Cardiac septum (tissue), 1 donor: ENCODE results near the gene ATP5PD. TPM values are rescaled to one million over a fixed set of nuclear protein-coding genes. Genes with fewer than 3 reads are reported as not detected.
"Not testable (repeated sequence)": the region's sequence is repeated elsewhere in the genome, so short reads cannot be mapped to it uniquely, and the experiment has no call there.

ENCODE experiments used
- DNase-seq: peaks from one replicate; pipeline ENCODE4 v3.0.0-alpha.2; 2020; ENCODE audit warnings: low spot score
- intact Hi-C: fragments of 100-400 bp; cut with DNase I; formaldehyde crosslinking; loops from one replicate; pipeline ENCODE4 v1.14.0; 2022
- total RNA-seq: library from RNA; stranded (reverse); fragmentation: NEBNext Ultra II Directional; extraction: Animal tissue kit (Norgen Biotek cat#: 25700); gene quantifications from one replicate; pipeline ENCODE4 v1.2.1, GENCODE V29; 2021
- donor health status: DM: no; HTN: no; CAD: no.

Gene ATP5PD
- total RNA-seq, 1 donor from 2014 or later, result 616 TPM

DNA sequence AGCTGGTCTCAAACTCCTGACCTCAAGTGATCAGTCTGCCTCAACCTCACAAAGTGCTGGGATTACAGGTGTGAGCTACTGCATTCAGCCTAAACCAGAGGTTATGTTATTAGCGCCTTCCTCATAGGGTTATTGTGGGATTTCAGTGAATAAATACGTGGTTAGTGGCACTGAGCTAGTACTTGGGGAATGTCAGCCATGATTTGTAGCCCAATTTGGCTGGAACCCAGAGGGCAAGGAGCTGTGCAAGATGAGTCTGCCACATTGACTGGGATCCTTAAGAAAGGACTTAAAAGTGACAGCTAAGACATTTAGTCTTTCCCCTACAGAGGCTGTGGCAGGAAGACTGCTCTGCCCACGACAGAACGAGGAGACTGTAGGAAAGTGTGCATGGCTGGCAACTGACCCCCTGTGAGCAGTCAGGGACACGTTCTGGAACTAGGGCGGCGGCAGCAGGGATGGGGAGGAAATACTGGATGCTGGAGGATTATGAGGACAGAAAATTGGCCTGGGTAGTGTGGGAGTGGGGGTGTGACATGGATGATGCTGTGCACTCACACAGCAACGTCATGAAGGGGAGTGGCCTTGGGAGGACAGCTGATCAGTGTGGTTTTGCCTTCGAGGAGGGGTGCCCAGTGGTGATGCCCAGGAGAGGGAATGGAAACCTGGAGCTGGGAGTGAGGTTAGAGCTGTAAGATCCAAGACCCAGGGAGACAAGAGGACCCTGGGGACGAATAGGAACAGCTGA, 14.6 kb downstream of the ATP5PD start:
- intact Hi-C loops, result loop anchor here (2.0 to 5.0 kb wide), 2 partner anchors 19 to 70 kb away; partner anchors contain the start of gene MRPL58
- peak; percentile 79 for DNase-seq

DNA sequence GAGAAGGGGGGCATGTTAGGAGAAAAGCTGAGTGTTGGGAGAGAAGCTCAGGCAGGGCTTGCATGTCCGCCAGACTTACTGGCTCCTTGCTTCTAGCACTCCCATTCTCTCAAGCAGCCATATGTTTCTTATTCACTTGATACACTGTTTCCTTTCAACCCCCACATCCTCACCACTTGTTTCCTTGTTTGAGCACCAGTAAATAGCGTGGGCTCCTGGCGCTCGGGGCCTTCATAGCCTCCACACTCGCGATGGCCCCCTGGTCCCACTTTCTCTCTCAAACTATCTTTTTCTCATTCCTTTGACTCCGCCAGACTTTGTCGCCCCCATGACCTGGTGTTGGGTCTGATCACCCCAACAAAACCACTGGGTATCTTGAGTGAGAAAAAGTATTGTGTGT, 16.6 kb downstream of the ATP5PD start:
- no peak for DNase-seq
- intact Hi-C loops, result loop anchor here (5.0 kb wide), 1 partner anchor 68 kb away; no protein-coding TSS in a partner anchor

DNA sequence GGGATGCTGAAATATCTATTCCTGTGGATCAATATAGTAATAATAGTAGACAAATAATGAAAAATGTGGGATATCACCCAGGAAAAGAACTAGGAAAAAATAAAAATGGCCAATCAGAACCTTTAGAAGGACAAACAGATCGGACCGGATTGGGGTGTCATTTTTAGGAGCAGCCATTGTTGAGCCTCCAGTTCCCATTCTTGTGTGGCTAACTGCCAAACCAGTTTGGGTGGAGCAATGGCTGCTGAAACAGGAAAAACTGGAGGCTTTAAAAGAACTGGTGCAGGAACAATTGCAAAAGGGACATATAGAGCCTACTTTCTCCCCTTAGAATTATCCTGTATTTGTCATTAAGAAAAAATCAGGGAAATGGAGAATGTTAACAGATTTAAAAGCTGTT, 20.1 kb downstream of the ATP5PD start:
- intact Hi-C loops, DNase-seq: not testable (repeated sequence)

DNA sequence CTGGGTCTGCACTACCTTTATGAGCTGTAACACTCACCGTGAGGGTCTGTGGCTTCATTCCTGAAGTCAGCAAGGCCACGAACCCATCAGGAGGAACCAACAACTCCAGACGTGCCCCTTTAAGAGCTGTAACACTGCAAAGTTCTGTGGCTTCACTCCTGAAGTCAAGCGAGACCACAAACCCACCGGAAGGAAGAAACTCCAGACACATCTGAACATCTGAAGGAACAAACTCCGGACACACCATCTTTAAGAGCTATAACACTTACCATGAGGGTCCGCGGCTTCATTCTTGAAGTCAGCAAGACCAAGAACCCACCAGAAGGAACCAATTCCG, 21.4 kb downstream of the ATP5PD start:
- intact Hi-C loops, DNase-seq: not testable (repeated sequence)

DNA sequence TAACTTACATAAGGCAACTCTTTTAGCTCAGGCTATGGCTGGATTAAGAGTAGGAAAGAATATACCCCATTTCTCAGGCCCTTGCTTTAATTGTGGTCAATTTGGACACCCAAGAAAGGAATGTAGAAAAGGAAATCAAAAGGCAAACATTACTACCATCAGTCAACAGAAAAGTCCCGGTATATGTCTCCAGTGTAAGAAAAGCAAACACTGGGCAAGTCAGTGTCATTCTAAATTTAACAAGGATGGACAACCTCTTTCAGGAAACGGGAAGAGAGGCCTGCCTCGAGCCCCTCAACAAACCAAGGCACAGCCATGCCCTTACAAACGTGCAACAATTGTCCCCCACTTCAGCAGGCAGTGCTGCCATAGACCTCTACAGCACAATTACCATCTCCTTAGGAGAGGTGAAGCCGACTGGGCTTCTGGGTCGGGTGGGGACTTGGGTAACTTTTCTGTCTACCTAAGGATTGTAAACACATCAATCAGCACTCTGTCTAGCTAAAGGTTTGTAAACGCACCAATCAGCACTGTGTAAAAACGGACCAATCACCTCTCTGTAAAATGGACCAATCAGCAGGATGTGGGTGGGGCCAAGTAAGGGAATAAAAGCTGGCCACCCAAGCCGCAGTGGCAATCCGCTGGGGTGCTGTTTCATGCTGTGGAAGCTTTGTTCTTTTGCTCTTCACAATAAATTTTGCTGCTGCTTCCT, 21.9 kb downstream of the ATP5PD start:
- no peak for DNase-seq

DNA sequence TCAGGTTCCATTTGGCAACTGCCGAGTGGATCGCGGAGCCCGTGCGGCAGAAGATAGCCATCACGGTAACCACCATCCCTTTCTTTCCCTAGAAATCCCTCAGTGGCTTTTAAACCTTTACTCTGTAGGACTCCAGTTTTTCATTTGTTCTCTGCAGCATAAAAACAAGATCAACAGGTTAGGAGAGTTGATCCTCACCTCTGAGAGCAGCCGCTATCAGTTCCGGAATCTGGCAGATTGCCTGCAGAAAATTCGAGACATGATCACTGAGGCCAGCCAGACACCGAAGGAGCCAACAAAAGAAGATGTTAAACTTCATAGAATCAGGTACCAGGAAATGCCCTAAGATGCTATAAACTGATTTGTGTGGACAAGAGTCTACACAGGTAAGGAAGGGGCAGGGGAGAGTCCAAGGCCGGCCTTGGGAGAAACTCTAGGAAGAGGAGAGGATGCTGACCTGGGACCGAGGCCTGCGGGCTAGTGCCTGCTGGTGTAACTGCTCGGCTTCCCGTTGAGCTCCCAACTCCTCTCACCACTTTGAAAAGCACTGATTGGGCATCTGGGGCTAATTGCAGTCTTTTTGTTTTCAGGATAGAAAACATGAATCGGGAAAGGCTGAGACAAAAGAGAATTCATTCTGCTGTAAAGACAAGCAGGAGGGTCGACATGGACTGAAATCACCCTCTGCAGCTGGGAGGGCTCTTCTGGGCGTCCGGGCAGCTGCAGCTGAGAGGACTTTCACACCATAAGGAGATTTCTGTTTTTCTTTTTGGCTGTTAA, 26.2 kb downstream of the ATP5PD start:
- intact Hi-C loops, result no loop called here
- DNase-seq, result no peak

More for the DNA sequence above, 21.9 kb downstream of the ATP5PD start:
- intact Hi-C loops, result no loop called here

DNA sequence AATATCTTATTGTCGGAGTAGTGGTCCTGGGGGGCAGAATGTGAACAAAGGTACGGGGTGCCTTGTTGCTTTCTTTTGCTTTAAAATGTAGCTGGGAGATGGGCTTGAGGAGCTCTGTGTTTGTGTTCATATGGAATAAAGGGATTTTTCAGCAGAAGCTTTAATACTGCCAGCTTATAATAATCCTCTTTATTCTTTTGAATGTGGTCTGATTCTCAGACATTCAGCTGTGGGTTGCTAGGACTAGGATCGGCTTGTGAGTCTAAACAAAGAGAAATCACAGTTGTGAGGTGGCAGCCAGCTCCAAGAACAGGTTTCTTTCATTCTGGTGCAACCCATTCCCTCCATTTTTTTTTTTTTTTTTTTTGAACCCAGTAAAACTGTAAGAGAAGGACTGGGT, 27.1 kb downstream of the ATP5PD start:
- intact Hi-C loops, result no loop called here
- no peak for DNase-seq

DNA sequence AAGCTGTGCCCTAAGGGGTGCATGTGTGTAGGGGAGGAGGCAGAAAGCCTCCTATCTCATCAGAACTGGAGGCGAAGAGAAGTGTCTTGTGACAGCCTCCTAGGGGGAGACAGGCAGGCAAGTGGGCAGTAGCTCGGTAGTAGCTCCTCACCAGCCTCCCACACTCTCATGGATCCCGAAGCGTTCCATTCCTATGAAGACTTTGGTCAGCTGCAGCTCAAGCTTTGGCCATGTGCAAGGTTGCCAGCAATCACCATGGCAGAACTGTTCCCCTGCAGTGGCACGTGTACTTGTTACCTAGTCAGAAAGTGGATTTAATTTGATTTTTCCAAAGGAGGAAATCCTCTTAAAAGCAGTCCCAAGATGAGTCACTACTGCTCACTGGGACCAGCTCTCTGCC, 27.6 kb downstream of the ATP5PD start:
- no peak for DNase-seq

DNA sequence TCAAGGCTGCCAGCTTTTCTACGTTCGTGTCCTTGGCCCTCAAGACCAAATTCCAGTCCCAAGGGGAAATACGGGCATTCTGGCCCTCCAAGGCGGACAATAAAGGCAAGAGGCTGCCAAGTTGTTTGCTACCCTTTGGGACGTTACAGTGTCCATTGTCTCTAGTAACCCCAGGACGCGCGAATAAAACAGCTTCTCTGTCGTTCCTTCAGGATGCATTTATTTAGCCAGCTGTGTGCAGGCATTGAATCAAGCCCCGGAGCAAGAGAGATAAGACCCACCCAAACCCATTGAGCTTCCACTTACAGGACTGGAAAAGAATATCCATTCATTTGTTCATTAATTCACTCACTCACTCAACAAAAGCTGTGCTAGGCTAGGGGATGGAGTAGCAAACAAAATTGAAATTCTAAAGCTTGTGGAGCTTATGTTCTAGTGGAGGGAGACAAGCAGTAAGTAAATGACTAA, 33.6 kb downstream of the ATP5PD start:
- no peak for DNase-seq
- intact Hi-C loops, result loop anchor here (2.0 kb wide), 1 partner anchor 20 kb away; no protein-coding TSS in a partner anchor

More for the DNA sequence above, 27.6 kb downstream of the ATP5PD start:
- intact Hi-C loops, result no loop called here

DNA sequence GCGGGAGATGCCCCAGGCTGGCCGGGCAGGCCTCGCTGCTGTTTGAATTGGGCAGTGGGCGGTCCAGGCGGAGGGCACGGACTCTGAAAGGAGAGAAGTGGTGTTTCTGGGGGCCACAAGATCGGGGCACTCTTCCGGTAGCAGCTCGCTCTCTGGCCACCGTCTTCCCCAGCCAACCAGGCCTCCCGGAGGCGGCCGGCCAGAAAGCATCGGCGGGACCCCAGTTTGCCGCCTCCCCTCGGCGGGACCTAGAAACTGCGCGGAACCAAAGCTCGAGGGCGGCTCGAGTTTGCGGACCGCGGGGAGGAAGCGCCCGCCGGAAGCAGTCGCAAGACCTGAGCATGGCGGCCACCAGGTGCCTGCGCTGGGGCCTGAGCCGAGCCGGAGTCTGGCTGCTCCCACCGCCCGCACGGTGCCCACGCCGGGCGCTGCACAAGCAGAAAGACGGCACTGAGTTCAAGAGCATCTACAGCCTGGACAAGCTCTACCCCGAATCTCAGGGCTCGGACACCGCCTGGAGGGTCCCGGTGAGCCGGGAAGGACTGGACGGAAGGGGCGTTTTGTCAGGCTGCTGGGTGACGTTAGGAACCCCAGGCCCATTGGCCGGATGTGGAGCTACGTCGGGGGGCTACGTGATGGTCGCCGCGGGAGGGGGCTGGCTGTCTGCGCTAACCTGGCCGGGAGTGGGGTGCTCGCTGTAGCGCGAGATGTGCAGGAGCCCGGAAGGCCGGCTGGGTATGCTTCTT, 34.2 kb downstream of the ATP5PD start, which contains the start of gene MRPL58:
TSS of gene MRPL58 (plus strand) at position 325 of the 746 bp plus-strand sequence. CDS start at position 342, 17 bp downstream.
- intact Hi-C loops, result loop anchor here (2.0 kb wide), 1 partner anchor 20 kb away; no protein-coding TSS in a partner anchor
- DNase-seq, result peak; percentile 91

DNA sequence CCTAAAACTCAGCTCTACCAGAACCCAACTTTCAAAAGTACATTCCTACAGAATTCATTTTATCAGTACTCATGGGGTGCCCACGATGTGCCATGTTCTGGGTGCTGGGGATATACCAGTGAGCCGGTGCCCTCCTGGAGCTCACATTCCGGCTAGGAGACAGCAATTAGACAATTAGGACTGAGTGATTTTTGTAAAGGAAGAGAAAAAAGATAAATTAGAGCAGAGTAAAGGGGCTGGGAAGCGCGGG, 34.7 kb downstream of the ATP5PD start:
- intact Hi-C loops, result loop anchor here (2.0 kb wide), 1 partner anchor 21 kb away; no protein-coding TSS in a partner anchor
- no peak for DNase-seq

DNA sequence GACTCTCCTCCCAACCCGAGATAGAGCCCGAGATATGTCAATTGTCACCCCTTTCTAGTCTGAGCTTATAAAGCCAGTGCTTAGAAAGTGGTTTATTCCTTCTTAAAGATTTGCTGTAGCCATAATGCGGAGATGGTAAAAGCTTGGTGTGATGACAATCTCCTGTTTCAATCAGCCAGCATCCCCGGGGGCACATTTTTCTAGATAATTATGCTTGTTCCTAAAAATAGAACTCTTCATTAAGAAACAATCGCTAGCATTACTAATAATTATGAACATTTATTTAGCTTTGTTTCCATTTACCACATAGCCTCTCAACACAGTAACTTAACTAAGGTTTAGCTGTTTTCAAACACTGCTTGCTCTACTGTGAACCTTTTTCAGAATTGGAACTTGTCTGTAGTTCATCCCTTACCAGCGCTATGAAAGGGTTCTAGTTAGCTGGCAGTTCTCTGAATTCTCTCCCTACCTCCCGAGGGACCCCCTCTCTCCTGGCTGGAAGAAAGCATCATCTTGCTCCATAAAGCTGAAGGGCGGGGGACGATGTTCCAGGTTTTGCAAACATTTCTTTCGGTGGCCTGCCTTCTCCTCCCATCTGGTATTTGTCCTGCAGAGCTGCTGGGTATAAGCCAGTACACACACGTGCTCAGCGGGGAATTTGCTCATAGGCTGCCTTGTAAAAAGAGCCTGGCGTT, 35.2 kb downstream of the ATP5PD start:
- DNase-seq, result no peak
- intact Hi-C loops, result loop anchor here (2.0 kb wide), 1 partner anchor 21 kb away; no protein-coding TSS in a partner anchor

DNA sequence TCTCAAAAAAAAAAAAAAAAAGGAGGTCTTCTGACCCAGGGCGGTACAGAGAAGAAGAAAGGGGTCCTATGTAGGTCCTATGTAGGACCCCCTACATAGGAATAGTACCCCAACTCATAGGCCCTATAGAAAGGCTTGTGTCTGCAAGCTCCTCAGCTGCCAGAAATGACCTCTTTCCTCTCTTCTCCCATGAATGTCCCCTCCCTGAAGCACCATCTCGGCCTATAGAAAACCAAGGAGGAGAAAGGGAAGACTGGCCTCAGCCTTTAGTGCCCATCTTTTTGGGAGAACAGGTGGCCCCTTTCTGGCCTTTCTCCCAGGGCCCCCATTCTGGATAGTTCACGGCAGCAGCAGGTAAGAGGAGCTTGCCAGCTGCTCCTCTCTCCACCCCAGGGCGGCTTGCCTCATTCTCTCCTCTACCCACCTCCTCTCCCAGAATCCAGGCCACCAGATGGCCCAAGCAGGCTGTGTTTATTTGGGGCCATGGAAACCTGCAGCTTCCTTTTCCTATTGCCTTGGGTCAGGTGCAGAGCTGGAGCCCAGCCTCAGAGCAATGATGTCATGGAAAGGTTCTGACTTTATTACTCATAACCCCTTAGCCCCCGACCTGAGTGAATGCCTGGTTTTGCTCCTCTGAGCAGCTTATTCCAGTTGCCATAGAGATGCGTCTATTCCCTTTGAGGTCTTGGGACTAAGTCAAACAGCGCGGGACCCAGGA, 35.9 kb downstream of the ATP5PD start:
- no peak for DNase-seq
- intact Hi-C loops, result no loop called here

DNA sequence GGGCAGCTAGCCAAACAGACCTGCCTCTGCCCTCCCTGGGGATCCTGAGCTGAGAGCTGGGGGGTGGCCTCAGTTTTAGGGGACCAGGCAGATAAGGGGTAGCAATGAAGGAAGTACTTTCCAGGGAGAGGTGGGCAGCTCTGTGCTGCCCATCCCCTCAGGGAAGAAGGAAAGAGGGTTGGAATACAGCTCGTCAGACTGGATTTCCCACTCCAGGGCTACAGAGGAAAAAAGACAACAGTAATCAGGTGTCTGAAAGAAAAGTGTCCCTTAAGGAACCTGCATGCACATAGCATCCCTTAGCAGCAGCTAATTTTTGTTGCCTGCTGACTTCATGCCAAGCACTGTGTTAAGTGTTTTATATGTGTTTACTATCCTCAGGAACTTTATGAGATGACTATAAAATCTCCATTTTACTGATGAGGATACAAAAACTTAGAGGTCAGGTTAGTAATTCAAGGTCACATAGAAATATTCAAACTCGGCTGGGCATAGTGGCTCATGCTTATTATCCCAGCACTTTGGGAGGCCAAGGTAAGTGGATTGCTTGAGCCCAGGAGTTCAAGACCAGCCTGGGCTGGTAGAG, 37.5 kb downstream of the ATP5PD start:
- intact Hi-C loops, result no loop called here
- no peak for DNase-seq

DNA sequence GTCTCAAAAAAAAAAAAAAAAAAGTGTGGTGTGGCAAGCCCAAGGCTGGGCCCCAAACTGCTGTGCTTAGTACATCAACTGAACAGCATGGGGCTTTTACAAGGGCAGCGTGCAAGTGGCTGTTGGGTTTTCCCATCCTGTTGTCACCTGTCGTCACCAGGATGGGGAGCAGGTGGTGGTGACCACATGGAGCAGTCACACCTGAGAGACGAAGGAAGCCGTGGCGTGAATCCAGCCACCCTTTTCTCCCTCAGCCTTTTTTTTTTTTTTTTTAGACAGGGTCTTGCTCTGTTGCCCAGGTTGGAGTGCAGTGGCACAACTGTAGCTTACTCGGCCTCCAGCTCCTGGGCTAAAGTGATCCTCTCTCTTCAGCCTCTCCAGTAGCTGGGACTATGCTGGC, 38.4 kb downstream of the ATP5PD start:
- no peak for DNase-seq
- intact Hi-C loops, result no loop called here

DNA sequence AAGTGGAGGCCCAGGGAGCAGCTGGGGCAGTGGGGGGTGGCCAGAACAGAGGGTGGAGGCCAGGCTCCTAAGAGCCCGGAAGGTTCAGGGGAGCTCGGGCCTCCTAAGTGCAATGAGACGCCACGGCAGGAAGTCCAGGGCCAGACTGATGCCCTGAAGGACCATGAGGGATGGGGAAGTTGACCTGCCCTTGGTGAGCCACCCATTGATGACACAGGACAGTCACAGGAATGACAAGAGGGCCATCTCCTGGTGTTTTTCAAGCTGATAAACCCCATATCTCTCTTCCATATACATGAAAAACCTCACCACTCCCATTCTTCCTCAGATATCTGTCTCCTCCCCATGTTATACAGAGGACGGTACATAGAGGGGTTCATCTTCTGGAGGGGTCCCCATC, 40.1 kb downstream of the ATP5PD start:
- intact Hi-C loops, result no loop called here
- DNase-seq, result no peak

DNA sequence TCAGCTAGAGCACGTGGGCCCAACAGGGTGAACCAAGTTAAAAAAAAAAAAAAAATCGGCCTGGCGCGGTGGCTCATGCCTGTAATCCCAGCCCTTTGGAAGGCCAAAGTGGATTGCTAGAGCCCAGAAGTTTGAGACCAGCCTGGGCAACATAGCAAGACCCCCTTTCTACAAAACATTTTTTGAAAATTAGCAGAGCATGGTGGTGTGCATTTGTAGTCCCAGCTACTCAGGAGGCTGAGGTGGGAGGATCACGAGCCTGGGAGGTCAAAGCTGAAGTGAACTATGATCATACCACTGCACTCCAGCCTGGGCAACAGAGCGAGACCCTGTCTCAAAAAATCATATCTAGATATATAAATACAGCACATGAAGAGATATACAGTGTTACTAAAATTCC, 40.7 kb downstream of the ATP5PD start:
- intact Hi-C loops, DNase-seq: not testable (repeated sequence)

DNA sequence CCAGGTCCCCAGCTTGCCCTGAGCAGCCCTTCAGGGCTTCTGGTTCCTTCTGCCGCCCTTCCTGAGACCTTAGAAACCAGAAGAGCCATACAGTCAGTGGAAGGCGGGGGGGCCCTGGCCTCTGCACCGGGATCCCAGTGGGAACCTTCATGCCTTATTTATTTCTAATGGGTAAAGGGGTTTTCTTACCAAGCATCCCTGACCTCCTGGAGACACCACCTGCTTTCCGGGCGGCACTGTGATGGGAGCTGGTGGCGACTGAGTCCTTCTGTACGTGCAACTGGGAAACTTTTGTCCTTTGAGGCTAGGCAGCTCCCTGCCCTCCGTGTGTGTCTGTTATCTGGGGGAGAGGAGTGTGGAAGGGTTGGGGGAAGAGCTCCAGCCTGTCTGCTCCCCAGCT, 41.5 kb downstream of the ATP5PD start:
- intact Hi-C loops, result no loop called here

More for the DNA sequence above, 41.5 kb downstream of the ATP5PD start:
- no peak for DNase-seq
